Brain microvascular endothelial cell (primary cell): Measurements from ENCODE around the gene RAPGEFL1.
"Not testable (repeated sequence)": the region's sequence is repeated elsewhere in the genome, so short reads cannot be mapped to it uniquely, and the experiment has no call there.

Experiments
- DNase-seq: peaks from one replicate; pipeline ENCODE4 v3.0.0-alpha.2; 2020
- H3K27ac ChIP-seq: fragments of 250-450 bp; sonication (Bioruptor Pico); 2 replicates; pipeline ENCODE4 v1.5.1; 2020; ENCODE audit warnings: mild to moderate bottlenecking, moderate library complexity
- H3K27me3 ChIP-seq: fragments of 250-450 bp; sonication (Bioruptor Pico); replicated peaks from 2 replicates; pipeline ENCODE4 v1.5.1; 2020; ENCODE audit warnings: mild to moderate bottlenecking
- H3K36me3 ChIP-seq: fragments of 250-450 bp; sonication (Bioruptor Pico); replicated peaks from 2 replicates; pipeline ENCODE4 v1.5.1; 2020; ENCODE audit warnings: mild to moderate bottlenecking
- H3K4me3 ChIP-seq: 2 replicates; pipeline ENCODE4 v1.5.1; 2011; ENCODE audit warnings: low read depth, mild to moderate bottlenecking, control low read depth, low read length, moderate library complexity
- in situ Hi-C: cut with HindIII; loops from 2 replicates; pipeline ENCODE4 v1.10.0; 2017; ENCODE audit warnings: low sequenced_read_pairs, low pct_ligation_motif_present
- TF ChIP-seq, protein P1 (sequence below): IDR thresholded peaks from 2 replicates; pipeline ENCODE4 v1.5.1; 2011; ENCODE audit warnings: low read depth, mild to moderate bottlenecking, moderate library complexity, low read length, control low read depth, inconsistent platforms; ENCODE audit errors: missing control alignments

The RAPGEFL1 gene

DNA sequence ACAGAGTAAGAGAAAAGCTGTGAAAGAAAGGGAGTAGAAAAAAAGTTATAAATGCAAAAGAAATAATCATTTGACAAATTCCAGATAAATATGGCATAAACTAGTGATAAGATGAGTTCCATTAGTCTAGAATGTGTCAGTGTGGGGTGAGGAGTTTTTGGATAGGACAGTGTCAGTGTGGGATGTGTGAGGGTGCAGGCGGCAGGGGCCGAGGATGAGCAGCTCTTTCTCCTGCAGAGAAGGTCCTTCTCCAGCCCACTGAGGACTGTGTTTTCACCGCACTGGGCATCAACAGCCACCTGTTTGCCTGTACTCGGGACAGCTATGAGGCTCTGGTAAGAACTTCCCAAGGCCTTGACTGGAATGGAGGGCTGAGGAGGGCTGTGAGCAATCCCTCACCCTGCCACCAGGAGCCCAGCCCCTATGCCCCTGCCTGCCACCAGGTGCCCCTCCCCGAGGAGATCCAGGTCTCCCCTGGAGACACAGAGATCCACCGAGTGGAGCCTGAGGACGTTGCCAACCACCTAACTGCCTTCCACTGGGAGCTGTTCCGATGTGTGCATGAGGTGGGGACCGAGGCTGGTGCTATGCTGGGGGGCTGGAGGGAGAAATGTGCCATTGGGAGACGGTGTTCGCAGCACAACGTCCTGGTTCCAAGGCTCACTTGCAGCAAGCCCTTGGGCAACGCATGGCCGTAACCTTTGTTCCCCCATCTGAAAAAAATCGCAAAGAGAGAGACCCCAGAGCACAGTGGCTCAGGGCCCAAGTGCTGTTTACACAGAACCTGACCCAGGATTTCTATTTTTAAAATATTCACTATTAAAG, 13.1 kb downstream of the RAPGEFL1 start:
- H3K27me3 ChIP-seq: no peaks in the 10 kb centered on the region
- peaks cover 2% of the 10 kb centered on the region for H3K36me3 ChIP-seq
- in situ Hi-C loops: loop anchor here (25.0 kb wide), 1 partner anchor 97 kb away; the partner anchor contains the start of gene CDC6
- DNase-seq: no peak
- no peak overlapping the region for H3K4me3 ChIP-seq
- H3K27ac ChIP-seq: no peak overlapping the region
- TF ChIP-seq, protein P1, sequence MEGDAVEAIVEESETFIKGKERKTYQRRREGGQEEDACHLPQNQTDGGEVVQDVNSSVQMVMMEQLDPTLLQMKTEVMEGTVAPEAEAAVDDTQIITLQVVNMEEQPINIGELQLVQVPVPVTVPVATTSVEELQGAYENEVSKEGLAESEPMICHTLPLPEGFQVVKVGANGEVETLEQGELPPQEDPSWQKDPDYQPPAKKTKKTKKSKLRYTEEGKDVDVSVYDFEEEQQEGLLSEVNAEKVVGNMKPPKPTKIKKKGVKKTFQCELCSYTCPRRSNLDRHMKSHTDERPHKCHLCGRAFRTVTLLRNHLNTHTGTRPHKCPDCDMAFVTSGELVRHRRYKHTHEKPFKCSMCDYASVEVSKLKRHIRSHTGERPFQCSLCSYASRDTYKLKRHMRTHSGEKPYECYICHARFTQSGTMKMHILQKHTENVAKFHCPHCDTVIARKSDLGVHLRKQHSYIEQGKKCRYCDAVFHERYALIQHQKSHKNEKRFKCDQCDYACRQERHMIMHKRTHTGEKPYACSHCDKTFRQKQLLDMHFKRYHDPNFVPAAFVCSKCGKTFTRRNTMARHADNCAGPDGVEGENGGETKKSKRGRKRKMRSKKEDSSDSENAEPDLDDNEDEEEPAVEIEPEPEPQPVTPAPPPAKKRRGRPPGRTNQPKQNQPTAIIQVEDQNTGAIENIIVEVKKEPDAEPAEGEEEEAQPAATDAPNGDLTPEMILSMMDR: peak; percentile 79

- Histone ChIP-seq H3K36me3 (peaks cover 2% of the 10 kb centered on the region), H3K4me3 (peak overlapping the region; percentile 57), H3K27ac (no peak overlapping the region), H3K27me3 (no peaks in the 10 kb centered on the region)
- TF ChIP-seq, protein P1: peak; percentile 90
- in situ Hi-C loops: loop anchor here (25.0 kb wide), 1 partner anchor 96 kb away; the partner anchor contains the start of gene CDC6
- DNase-seq: peak; percentile 68
These were observed 14.3 kb downstream of the RAPGEFL1 start for GRCh38 chr17:40191237-40192208.

DNA sequence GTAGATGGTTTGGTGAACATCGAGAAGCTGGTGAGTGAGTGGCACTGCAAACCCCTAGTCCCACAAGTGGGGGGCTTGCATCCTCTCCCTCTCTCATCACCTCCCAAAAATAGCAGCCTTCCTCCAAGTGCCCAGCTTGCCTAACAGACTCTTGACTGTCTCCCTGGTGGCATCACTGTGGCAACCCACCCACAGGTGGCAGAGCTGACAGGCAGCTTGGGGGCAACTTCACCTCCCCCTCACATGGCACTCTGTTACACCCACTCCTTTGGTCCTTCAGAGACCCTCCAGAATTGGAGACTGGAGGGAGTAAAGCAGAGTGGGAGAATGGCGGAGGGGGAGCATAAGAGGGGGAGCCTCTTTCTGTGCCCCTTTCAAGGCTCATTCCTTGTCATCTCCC, 15.7 kb downstream of the RAPGEFL1 start:
- no peak for DNase-seq
- peaks cover 2% of the 10 kb centered on the region for H3K36me3 ChIP-seq
- TF ChIP-seq, protein P1: no peak
- H3K27me3 ChIP-seq: no peaks in the 10 kb centered on the region
- no peak overlapping the region for H3K4me3 ChIP-seq
- in situ Hi-C loops: loop anchor here (25.0 kb wide), 1 partner anchor 94 kb away; the partner anchor contains the start of gene CDC6
- H3K27ac ChIP-seq: no peak overlapping the region

DNA sequence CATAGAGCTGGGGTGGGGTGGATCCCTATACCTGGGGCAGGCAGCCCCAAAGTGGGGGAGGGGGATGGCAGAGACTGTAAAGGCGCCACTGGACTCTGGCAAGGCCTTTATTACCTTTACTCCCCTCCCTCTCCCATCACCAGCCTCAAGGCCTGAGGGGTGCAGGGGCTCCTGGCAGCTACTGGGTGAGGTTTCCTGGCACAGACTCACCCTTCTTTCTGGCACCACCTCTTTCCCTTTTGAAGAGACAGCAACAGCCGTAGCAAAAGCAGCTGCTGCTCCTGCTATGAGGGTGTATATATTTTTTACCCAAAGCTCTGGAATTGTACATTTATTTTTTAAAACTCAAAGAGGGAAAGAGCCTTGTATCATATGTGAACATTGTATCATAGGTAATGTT, 17.6 kb downstream of the RAPGEFL1 start:
- H3K36me3 ChIP-seq: no peaks in the 10 kb centered on the region
- no peak overlapping the region for H3K27ac ChIP-seq
- TF ChIP-seq, protein P1: no peak
- H3K27me3 ChIP-seq: no peaks in the 10 kb centered on the region
- DNase-seq: no peak
- H3K4me3 ChIP-seq: no peak overlapping the region
- in situ Hi-C loops: loop anchor here (25.0 kb wide), 1 partner anchor 92 kb away; the partner anchor contains the start of gene CDC6

DNA sequence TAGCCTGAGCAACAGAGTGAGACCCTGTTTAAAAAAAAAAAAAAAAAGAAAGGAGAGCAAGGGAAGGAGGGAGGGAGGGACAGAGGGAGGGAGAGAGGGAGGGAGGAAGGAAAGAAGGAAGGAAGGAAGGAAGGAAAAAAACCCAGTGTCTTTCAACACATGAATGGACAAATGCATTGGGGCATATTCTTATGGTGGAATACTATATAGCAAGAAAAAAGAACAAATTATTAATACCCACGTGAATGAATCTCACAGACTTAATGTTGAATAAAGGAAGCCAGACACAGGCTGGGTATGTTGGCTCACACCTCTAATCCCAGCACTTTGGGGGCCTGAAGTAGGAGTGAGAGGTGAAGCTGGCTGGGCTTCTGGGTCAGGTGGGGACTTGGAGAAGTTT, 20.3 kb downstream of the RAPGEFL1 start:
- Histone ChIP-seq H3K36me3 (no peaks in the 10 kb centered on the region), H3K27ac (no peak overlapping the region), H3K27me3 (no peaks in the 10 kb centered on the region), H3K4me3 (no peak overlapping the region)
- TF ChIP-seq, protein P1: no peak
- in situ Hi-C loops: loop anchor here (25.0 kb wide), 1 partner anchor 90 kb away; the partner anchor contains the start of gene CDC6
- DNase-seq: no peak

GRCh38 chr17:40197965-40198456, 20.7 kb downstream of the RAPGEFL1 start:
- not testable (repeated sequence) for DNase-seq, H3K27ac ChIP-seq, H3K4me3 ChIP-seq, H3K27me3 ChIP-seq, H3K36me3 ChIP-seq
- in situ Hi-C loops: loop anchor here (25.0 kb wide), 1 partner anchor 89 kb away; the partner anchor contains the start of gene CDC6
